Sigmoid colon (tissue), 7 donors: ENCODE data around the gene SORBS1. TPM values are rescaled to one million over a fixed set of nuclear protein-coding genes. Genes with fewer than 3 reads are reported as not detected.

ENCODE experiments used
- DNase-seq: peaks from one replicate; pipeline ENCODE4 v3.0.0-alpha.2; 2019
- H3K27ac ChIP-seq, 4 donors: fragments of 200-600 bp; sonication (generic); one replicate each; pipeline ENCODE4 v1.5.1; 2016 to 2019; ENCODE audit warnings: mild to moderate bottlenecking in 1 of 4
- H3K27me3 ChIP-seq, 3 donors: fragments of 200-600 bp; sonication (generic); one replicate each; pipeline ENCODE4 v1.5.1; 2019; ENCODE audit warnings: mild to moderate bottlenecking in 1 of 3
- H3K36me3 ChIP-seq, 4 donors: fragments of 200-600 bp; sonication (generic); one replicate each; pipeline ENCODE4 v1.5.1; 2016 to 2019
- H3K4me1 ChIP-seq, 4 donors: fragments of 200-600 bp; sonication (generic); one replicate each; pipeline ENCODE4 v1.5.1; 2017 to 2019
- H3K4me3 ChIP-seq, 4 donors: fragments of 200-600 bp; sonication (generic); one replicate each; pipeline ENCODE4 v1.5.1; 2017 to 2019; ENCODE audit warnings: mild to moderate bottlenecking in 2 of 4, moderate library complexity in 1 of 4
- H3K9me3 ChIP-seq, 4 donors: fragments of 200-600 bp in 3 of 4; sonication (generic) in 3 of 4; one replicate each; pipeline versions ENCODE4 v1.5.1 to v1.6.1; 2013 to 2019
- CTCF ChIP-seq, 4 experiments: fragments of 450-650 bp in 3 of 4; fragments of 200-600 bp in 1 of 4; IDR thresholded peaks; one replicate each; pipeline ENCODE4 v1.5.1; 2016 to 2019; ENCODE audit warnings: antibody characterized with exemption in 4 of 4, mild to moderate bottlenecking in 3 of 4, moderate library complexity in 2 of 4
- EP300 ChIP-seq, 4 donors: sonication (generic); formaldehyde crosslinking; IDR thresholded peaks; one replicate each; pipeline ENCODE4 v1.6.1; 2017; ENCODE audit warnings: antibody characterized with exemption in 4 of 4
- POLR2A ChIP-seq, 2 donors: fragments of 450-650 bp; IDR thresholded peaks; one replicate each; pipeline ENCODE4 v1.6.1; 2016; ENCODE audit warnings: antibody characterized with exemption in 2 of 2, mild to moderate bottlenecking in 2 of 2, moderate library complexity in 2 of 2
- POLR2AphosphoS5 ChIP-seq, 4 donors: sonication (generic); formaldehyde crosslinking; IDR thresholded peaks; one replicate each; pipeline ENCODE4 v1.6.1; 2017; ENCODE audit warnings: antibody characterized with exemption in 4 of 4
- WGBS, 2 donors: extraction: QIAGEN DNeasy Blood & Tissue Kit; methylation state at CpG; one replicate each; pipeline ENCODE4 v1.1.7; 2013; 5-methylcytosine and 5-hydroxymethylcytosine counted together
- intact Hi-C: fragments of 100-400 bp; cut with DNase I; formaldehyde crosslinking; loops from one replicate; pipeline ENCODE4 v1.15.1; 2023
- polyA plus RNA-seq, 3 donors: library from polyadenylated mRNA; stranded (reverse); fragments of 200-250 nt; gene quantifications; one replicate each; pipeline ENCODE4 v1.2.3, GENCODE V29; 2013
- total RNA-seq, 4 donors: library from RNA; depleted of rRNA; stranded (reverse); fragments of >200 nt; gene quantifications; one replicate each; pipeline ENCODE4 v1.1.0, GENCODE V29; 2016
- donor health status: healthy with polysubstance abuse.
- donor health status: Bipolar disorder and iron deficiency.
- donor health status: healthy.

The SORBS1 gene
- total and polyA plus RNA-seq, 7 donors, result 8.1 to 1,403 (median 664) TPM

- Histone ChIP-seq H3K36me3 (no peaks in the 10 kb centered on the region), H3K27me3 (no peaks in the 10 kb centered on the region), H3K4me3 (peak overlapping the region in 2 of 4 donors; percentile 2 to 23), H3K4me1 (peaks cover 0 to 81% (median 67%) of the 10 kb centered on the region in 4 donors), H3K9me3 (no peaks in the 10 kb centered on the region), H3K27ac (peak overlapping the region; percentile 93 to 98 (median 96))
- no peak for DNase-seq
- TF ChIP-seq POLR2A (IDR thresholded peaks at IDR 0.05) (no peak), POLR2AphosphoS5 (IDR thresholded peaks at IDR 0.05) (no peak), CTCF (IDR thresholded peaks at IDR 0.05) (no peak), EP300 (IDR thresholded peaks at IDR 0.05) (no peak)
- intact Hi-C loops, result no loop called here
- 28 to 69% methylated on average over 5 of the region's 5 CpGs for WGBS, 2 donors
Measured at GRCh38 chr10:95552679-95553342, 8.4 kb downstream of the SORBS1 start.

DNA sequence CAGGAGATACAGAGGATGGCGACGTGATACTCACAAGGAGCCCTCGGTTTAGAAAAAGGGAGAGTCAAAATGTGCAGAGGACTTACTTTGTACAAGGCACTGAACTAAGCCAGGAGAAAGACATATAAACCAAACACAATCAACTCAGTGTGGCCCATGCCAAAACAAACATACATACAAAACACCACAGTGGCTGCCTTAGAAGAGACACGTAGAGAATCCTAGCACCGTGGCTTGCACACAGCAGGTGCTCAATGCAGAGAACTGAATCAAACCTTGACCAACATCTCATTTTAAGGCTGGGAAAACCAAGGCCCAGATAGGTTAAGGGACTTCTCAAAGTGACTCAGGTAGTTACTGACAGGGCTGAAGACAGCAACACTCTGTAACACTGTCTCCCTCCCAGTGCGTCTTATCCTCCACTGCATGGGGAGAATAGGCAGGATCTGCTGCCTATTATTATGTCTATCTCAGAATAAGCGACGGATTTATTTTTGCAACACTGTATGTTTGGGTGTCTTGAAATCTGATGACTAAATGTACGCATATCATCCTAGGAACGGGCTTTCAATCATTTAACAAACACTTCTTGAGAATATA is 11.0 kb downstream of the SORBS1 start:
- Histone ChIP-seq H3K4me1 (peaks cover 0 to 91% (median 85%) of the 10 kb centered on the region in 4 donors), H3K9me3 (no peaks in the 10 kb centered on the region), H3K36me3 (no peaks in the 10 kb centered on the region), H3K27me3 (no peaks in the 10 kb centered on the region), H3K27ac (peak overlapping the region; percentile 93 to 98 (median 96)), H3K4me3 (peak overlapping the region in 2 of 4 donors; percentile 23 to 25)
- intact Hi-C loops, result no loop called here
- DNase-seq, result no peak
- 33 to 70% methylated on average over 10 of the region's 10 CpGs for WGBS, 2 donors
- TF ChIP-seq CTCF (IDR thresholded peaks at IDR 0.05), result no peak
- no peak for TF ChIP-seq POLR2A (IDR thresholded peaks at IDR 0.05)
- no peak for TF ChIP-seq POLR2AphosphoS5 (IDR thresholded peaks at IDR 0.05)
- no peak for TF ChIP-seq EP300 (IDR thresholded peaks at IDR 0.05)

DNA sequence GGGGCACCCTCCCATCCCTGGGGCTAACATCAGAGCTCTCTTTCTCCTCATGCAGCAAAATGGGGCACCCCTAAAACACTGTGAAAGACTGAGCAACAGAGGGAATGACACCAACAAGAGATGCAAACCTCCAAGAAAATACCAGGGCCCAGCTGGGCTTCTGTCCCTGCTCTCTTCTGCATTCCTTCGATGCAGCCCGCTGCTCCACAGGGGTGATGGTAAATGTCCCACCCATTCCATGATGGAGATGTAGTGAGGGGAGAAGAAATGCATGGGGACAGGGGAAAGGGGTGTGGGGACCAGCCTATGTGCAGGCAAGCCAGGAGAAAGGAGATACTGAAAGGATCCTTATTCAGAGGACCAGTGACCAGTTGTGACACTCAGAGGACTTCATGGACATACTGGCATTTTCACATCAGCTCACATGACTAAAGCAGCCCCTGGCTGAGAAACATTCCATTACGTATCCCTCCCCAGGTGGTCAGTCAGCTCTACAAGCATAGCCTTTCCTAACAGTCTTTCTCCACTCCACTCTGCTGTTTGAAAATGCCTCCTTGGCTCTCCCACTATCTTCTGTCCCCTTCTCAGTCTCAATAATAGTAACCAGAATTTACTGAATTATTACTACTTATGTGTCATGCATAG is 13.3 kb downstream of the SORBS1 start:
- H3K27me3 ChIP-seq, result no peaks in the 10 kb centered on the region
- DNase-seq, result no peak
- WGBS, 2 donors, result 94 to 95% methylated on average over 3 of the region's 3 CpGs
- H3K4me1 ChIP-seq, result peaks cover 0 to 99% (median 97%) of the 10 kb centered on the region in 4 donors
- H3K4me3 ChIP-seq, result no peak overlapping the region
- TF ChIP-seq CTCF (IDR thresholded peaks at IDR 0.05) (no peak), POLR2AphosphoS5 (IDR thresholded peaks at IDR 0.05) (no peak), POLR2A (IDR thresholded peaks at IDR 0.05) (no peak), EP300 (IDR thresholded peaks at IDR 0.05) (no peak)
- peak overlapping the region; percentile 93 to 98 (median 96) for H3K27ac ChIP-seq
- intact Hi-C loops, result no loop called here
- H3K9me3 ChIP-seq, result no peaks in the 10 kb centered on the region
- H3K36me3 ChIP-seq, result no peaks in the 10 kb centered on the region

DNA sequence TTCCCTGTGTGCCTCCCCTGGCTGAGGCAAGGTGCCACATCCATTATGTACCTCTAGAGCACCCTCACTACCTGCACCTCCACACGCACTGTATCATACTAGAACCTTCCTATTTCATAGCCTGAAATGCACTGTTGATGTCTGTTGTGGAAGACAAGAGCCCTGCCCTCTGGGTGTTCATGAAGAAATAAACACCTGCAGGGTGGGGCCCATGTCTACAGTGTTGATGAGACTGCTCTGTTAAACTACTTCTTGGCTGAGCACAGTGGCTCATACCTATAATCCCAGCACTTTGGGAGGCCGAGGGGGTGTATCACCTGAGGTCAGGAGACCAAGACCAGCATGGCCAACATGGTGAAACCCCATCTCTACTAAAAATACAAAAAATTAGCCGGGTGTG is 14.0 kb downstream of the SORBS1 start:
- H3K27me3 ChIP-seq, result no peaks in the 10 kb centered on the region
- intact Hi-C loops, result no loop called here
- no peaks in the 10 kb centered on the region for H3K36me3 ChIP-seq
- TF ChIP-seq POLR2AphosphoS5 (IDR thresholded peaks at IDR 0.05) (peak in 1 of 4 donors; percentile 32), CTCF (IDR thresholded peaks at IDR 0.05) (no peak)
- 46 to 83% methylated on average over 3 of the region's 3 CpGs for WGBS, 2 donors
- no peaks in the 10 kb centered on the region for H3K9me3 ChIP-seq
- peak overlapping the region; percentile 93 to 98 (median 96) for H3K27ac ChIP-seq
- no peak overlapping the region for H3K4me3 ChIP-seq
- no peak for DNase-seq
- H3K4me1 ChIP-seq, result peaks cover 0 to 99% (median 98%) of the 10 kb centered on the region in 4 donors
